Pancreas (tissue), 10 donors: ENCODE data around the gene CCDC50. TPM values are rescaled to one million over a fixed set of nuclear protein-coding genes. Genes with fewer than 3 reads are reported as not detected.
A peak's percentile ranks its signal among the peaks of the same experiment; 100 is the strongest.

Experiments used
- ATAC-seq, 4 donors: fragments of 200-7000 bp; cut with Tn5 transposase; one replicate each; pipeline versions ENCODE4 v1.8.0 to v1.9.1; 2020; ENCODE audit warnings: mild to moderate bottlenecking in 4 of 4, moderate library complexity in 4 of 4
- DNase-seq, 6 donors: peaks; one replicate each; pipeline ENCODE4 v3.0.0-alpha.2; 2020
- FAIRE-seq: peaks from 2 replicates; lab custom pipeline; 2012; peaks lifted over from hg19 to GRCh38; lab: Jason Lieb, UNC
- H3K27ac ChIP-seq, 4 donors: fragments of 200-600 bp; sonication (generic); 1 replicate in 3 of 4; 2 replicates in 1 of 4; pipeline versions ENCODE4 v1.5.0 to v1.8.0; 2020
- H3K27me3 ChIP-seq, 4 donors: fragments of 200-600 bp; one replicate each; pipeline ENCODE4 v1.8.0; 2021
- H3K36me3 ChIP-seq, 3 donors: fragments of 200-600 bp; sonication (generic) in 1 of 3; one replicate each; pipeline versions ENCODE4 v1.5.0 to v1.8.0; 2020 to 2021
- H3K4me1 ChIP-seq, 3 donors: fragments of 200-600 bp; one replicate each; pipeline ENCODE4 v1.8.0; 2021
- H3K4me3 ChIP-seq, 4 donors: fragments of 200-600 bp; sonication (generic) in 2 of 4; one replicate each; pipeline versions ENCODE4 v1.5.0 to v1.8.0; 2020 to 2021
- H3K9me3 ChIP-seq, 4 donors: fragments of 200-600 bp; one replicate each; pipeline ENCODE4 v1.8.0; 2021
- CTCF ChIP-seq, 4 donors: fragments of 200-600 bp; sonication (generic) in 3 of 4; IDR thresholded peaks; one replicate each; pipeline versions ENCODE4 v1.5.0 to v1.8.0; 2021; ENCODE audit warnings: antibody characterized with exemption in 4 of 4
- WGBS, 2 donors: extraction: QIAGEN DNeasy Blood & Tissue Kit; methylation state at CpG; one replicate each; pipeline ENCODE4 v1.1.7; 2013; 5-methylcytosine and 5-hydroxymethylcytosine counted together
- intact Hi-C, 3 donors: fragments of 100-400 bp; cut with DNase I; formaldehyde crosslinking; loops; one replicate each; pipeline versions ENCODE4 v1.11.1 to v1.14.2; 2022
- polyA plus RNA-seq, 2 donors: library from polyadenylated mRNA; stranded (reverse); fragments of 200-250 nt; gene quantifications; one replicate each; pipeline ENCODE4 v1.2.3, GENCODE V29; 2013
- total RNA-seq, 6 donors: library from RNA; stranded (reverse); fragmentation: NEBNext Ultra II Directional in 4 of 6; extraction: Animal tissue kit (Norgen Biotek cat#: 25700) in 4 of 6; gene quantifications; one replicate each; pipeline versions ENCODE4 v1.2.1 to v1.2.4, GENCODE V29; 2021 to 2023
- donor health status: healthy with polysubstance abuse.
- donor health status: DM: no; HTN: no; CAD: no; lungs with moderate emphysema.
- donor health status: DM: no; HTN: no; CAD: no.
- donor health status: control.
- donor health status: control.
- donor health status: Bipolar disorder and iron deficiency.
- donor health status: DM: yes; HTN: yes; CAD: no.
- donor health status: DM: no; HTN: no; CAD: no.
- donor health status: DM: no; HTN: no; CAD: no.
- donor health status: DM: yes; HTN: yes; CAD: no.

Gene CCDC50
- total and polyA plus RNA-seq, 8 donors: 24.5 to 44.4 (median 30.4) TPM

GRCh38 chr3:191345334-191345733, 16.1 kb downstream of the CCDC50 start:
- no peaks in the 10 kb centered on the region for H3K27me3 ChIP-seq
- H3K36me3 ChIP-seq: no peaks in the 10 kb centered on the region
- no peak overlapping the region for H3K4me3 ChIP-seq
- 85 to 87% methylated on average over 5 of the region's 5 CpGs for WGBS, 2 donors
- intact Hi-C loops: no loop called here
- H3K4me1 ChIP-seq: peaks cover 0 to 18% (median 11%) of the 10 kb centered on the region in 3 donors
- no peaks in the 10 kb centered on the region for H3K9me3 ChIP-seq
- ATAC-seq (no peak), FAIRE-seq (no peak), DNase-seq (no peak)
- H3K27ac ChIP-seq: no peak overlapping the region
- no peak for TF ChIP-seq CTCF (IDR thresholded peaks at IDR 0.05)

GRCh38 chr3:191347228-191347627, 18.0 kb downstream of the CCDC50 start:
- TF ChIP-seq CTCF (IDR thresholded peaks at IDR 0.05): no peak
- Histone ChIP-seq H3K4me1 (peaks cover 7 to 8% (median 8%) of the 10 kb centered on the region in 3 donors), H3K9me3 (no peaks in the 10 kb centered on the region), H3K36me3 (no peaks in the 10 kb centered on the region), H3K4me3 (no peak overlapping the region), H3K27ac (no peak overlapping the region), H3K27me3 (no peaks in the 10 kb centered on the region)
- 37 to 49% methylated on average over 3 of the region's 3 CpGs for WGBS, 2 donors
- no peak for DNase-seq
- FAIRE-seq: no peak
- no peak for ATAC-seq
- intact Hi-C loops: no loop called here

- Histone ChIP-seq H3K27ac (no peak overlapping the region), H3K4me1 (peaks cover 0 to 15% (median 3%) of the 10 kb centered on the region in 3 donors), H3K27me3 (no peaks in the 10 kb centered on the region), H3K36me3 (no peaks in the 10 kb centered on the region), H3K9me3 (no peaks in the 10 kb centered on the region), H3K4me3 (no peak overlapping the region)
- TF ChIP-seq CTCF (IDR thresholded peaks at IDR 0.05): no peak
- FAIRE-seq (no peak), DNase-seq (no peak), ATAC-seq (no peak)
- intact Hi-C loops: no loop called here
- 94 to 97% methylated on average over 1 of the region's 1 CpG for WGBS, 2 donors
Observed at GRCh38 chr3:191348098-191348497, 18.9 kb downstream of the CCDC50 start.

GRCh38 chr3:191350396-191351090, 21.3 kb downstream of the CCDC50 start:
- FAIRE-seq (no peak), ATAC-seq (peak in 2 of 4 donors; percentile 19 to 30), DNase-seq (no peak)
- 29 to 40% methylated on average over 5 of the region's 5 CpGs for WGBS, 2 donors
- Histone ChIP-seq H3K4me3 (no peak overlapping the region), H3K27ac (peak overlapping the region in 2 of 4 donors; percentile 17 to 53), H3K27me3 (no peaks in the 10 kb centered on the region), H3K36me3 (no peaks in the 10 kb centered on the region), H3K4me1 (peaks cover 6 to 22% (median 11%) of the 10 kb centered on the region in 3 donors), H3K9me3 (no peaks in the 10 kb centered on the region)
- TF ChIP-seq CTCF (IDR thresholded peaks at IDR 0.05): no peak
- intact Hi-C loops: no loop called here

GRCh38 chr3:191352014-191352413, 22.8 kb downstream of the CCDC50 start:
- FAIRE-seq (no peak), DNase-seq (no peak), ATAC-seq (peak in 2 of 4 donors; percentile 20 to 67)
- Histone ChIP-seq H3K9me3 (no peaks in the 10 kb centered on the region), H3K27me3 (no peaks in the 10 kb centered on the region), H3K4me3 (no peak overlapping the region), H3K27ac (no peak overlapping the region), H3K4me1 (peaks cover 14 to 22% (median 15%) of the 10 kb centered on the region in 3 donors), H3K36me3 (no peaks in the 10 kb centered on the region)
- no peak for TF ChIP-seq CTCF (IDR thresholded peaks at IDR 0.05)
- intact Hi-C loops: no loop called here
- WGBS, 2 donors: 80 to 88% methylated on average over 1 of the region's 1 CpG
